A549 treated with AZD9567 at 1 μM for 4 hours (cell line): ENCODE measurements around the gene EIF3I. TPM values are rescaled to one million over a fixed set of nuclear protein-coding genes. Genes with fewer than 3 reads are reported as not detected.

ENCODE experiments used
- total RNA-seq: library from RNA; stranded (reverse); fragments of 200-300 nt; extraction: Qiagen RNA extraction; gene quantifications from 5 replicates; pipeline ENCODE4 v1.2.3, GENCODE V29; 2022; ENCODE audit not compliant: insufficient read depth

The EIF3I gene
- 248 to 291 TPM (median 268 TPM) in 5 replicates for total RNA-seq

DNA sequence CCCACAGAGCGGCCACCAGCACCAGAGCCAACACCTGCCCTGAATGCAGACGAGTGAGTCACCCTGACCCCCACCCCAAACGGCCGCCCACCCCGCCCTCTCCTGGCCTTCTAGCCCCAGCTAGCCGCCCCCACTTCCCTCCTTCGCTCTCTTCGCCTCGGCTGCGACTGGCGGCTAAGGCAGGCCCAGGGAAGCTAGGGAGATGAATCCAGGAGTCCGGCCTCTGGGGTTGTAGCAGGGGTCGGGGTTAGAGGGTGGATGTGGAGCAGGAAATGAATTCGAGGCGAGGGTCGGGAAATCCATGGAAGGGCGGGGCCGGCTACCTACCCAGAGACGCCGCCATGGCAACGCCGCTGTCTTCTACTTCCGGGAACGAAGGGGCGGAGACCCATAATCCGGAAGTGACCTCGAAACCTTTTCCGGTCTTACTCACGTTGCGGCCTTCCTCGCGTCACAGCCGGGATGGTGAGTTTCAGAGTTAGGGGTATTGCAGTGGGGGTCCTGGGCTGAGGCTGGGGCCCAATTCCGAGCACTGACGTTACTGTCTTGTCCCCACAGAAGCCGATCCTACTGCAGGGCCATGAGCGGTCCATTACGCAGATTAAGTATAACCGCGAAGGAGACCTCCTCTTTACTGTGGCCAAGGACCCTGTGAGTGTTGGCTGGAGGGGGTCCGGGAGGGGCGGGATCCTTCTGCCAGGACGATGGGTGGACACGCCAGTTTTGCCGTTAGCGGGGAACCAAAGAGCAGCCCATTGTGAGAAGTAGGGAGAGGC lies at the start of gene EIF3I, which contains the start of gene TMEM234:
Gene EIF3I, plus strand, starts transcription at position 428 of the 776 bp plus-strand sequence. Its CDS starts 35 bp downstream, at position 463.
Gene TMEM234, minus strand, starts transcription at position 374 of the 776 bp plus-strand sequence. Its CDS starts 31 bp downstream, at position 343.

GRCh38 chr1:32179443-32180185 lies 42.6 kb upstream of the EIF3I start, which contains the start of gene TXLNA:
Gene TXLNA (plus strand): TSS chr1:32179675. CDS start chr1:32180346, 671 bp downstream.

GRCh38 chr1:32200226-32201010 lies 21.8 kb upstream of the EIF3I start, which contains the start of gene CCDC28B:
Gene CCDC28B (plus strand): TSS chr1:32200595. CDS start chr1:32201936, 1,341 bp downstream.

DNA sequence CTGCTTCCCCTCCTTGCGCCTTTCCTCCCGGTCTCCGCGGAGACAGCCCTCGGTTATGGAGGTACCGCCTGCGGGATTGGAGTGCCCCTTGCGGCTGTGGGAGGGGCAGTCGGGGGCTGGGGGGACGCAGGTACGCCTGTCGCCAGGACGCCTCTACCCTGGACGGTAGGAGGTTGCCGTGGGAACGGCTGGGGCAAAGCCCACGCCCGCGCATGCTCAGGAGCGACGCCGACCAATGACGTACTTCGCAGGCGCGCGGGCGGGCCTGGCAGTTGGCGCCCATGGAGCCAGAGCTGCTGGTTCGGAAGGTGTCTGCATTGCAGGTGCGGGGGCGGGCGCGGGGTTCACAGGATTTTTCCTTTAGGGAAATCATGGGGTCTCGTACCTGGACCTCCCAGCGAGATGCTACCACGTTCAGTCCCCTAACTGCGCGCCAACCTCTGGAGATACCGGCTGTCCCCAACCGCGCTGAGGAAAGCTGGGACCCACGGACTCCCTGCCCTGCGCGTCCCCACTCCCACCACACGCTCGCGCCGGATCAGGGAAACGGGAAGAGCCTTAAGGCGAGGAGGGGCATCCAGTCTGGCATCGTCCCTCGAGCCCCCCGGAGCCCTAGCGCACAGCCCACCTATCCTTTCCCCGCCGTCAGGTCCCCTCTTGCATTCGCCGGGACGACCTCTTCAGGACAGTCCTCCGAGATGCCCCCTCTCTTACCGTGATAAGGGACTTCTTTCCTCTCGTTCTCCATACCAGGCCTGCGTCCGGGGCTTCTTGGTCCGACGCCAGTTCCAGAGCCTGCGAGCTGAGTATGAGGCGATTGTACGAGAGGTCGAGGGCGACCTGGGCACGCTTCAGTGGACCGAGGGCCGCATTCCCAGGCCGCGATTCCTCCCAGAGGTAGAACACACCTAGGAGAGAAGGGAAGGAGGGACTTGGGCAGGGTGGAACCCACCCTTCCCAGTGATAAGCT lies 16.5 kb upstream of the EIF3I start, which contains the start of gene IQCC:
Gene IQCC, plus strand, starts transcription at position 271 of the 970 bp plus-strand sequence. Its CDS starts 11 bp downstream, at position 282.

GRCh38 chr1:32208891-32209328 lies 13.3 kb upstream of the EIF3I start, which contains the start of gene DCDC2B:
Gene DCDC2B (plus strand): TSS chr1:32209089. CDS start chr1:32209094, 5 bp downstream.

GRCh38 chr1:32246888-32247273 lies 24.7 kb downstream of the EIF3I start, which contains the start of gene FAM167B:
Gene FAM167B (plus strand): TSS chr1:32247222. CDS start chr1:32247422, 200 bp downstream.

GRCh38 chr1:32250893-32251716 lies 28.9 kb downstream of the EIF3I start, which contains the start of gene LCK:
Gene LCK (plus strand): TSS chr1:32251265. CDS start chr1:32274330, 23,065 bp downstream.

Other genes with a start within 250 kb of the EIF3I start
- gene KHDRBS1, start 208.5 kb upstream of the EIF3I start, total RNA-seq, result 120 to 137 TPM (median 136 TPM) in 5 replicates
- 9.9 to 13.9 TPM (median 12.3 TPM) in 5 replicates for gene TMEM39B, start 149.5 kb upstream of the EIF3I start, total RNA-seq
- gene KPNA6, start 114.4 kb upstream of the EIF3I start, total RNA-seq, result 13.0 to 22.9 TPM (median 13.6 TPM) in 5 replicates
- 25.4 to 36.0 TPM (median 26.3 TPM) in 5 replicates for gene TXLNA, start 42.7 kb upstream of the EIF3I start, total RNA-seq
- 1.6 to 2.6 TPM (median 2.1 TPM) in 4 of 5 replicates, not detected in the other for gene CCDC28B, start 21.8 kb upstream of the EIF3I start, total RNA-seq
- 1.00 to 2.5 TPM (median 1.7 TPM) in 5 replicates for gene IQCC, start 16.7 kb upstream of the EIF3I start, total RNA-seq
- not detected in 5 replicates for gene DCDC2B, start 13.3 kb upstream of the EIF3I start, total RNA-seq
- 7.2 to 8.6 TPM (median 8.1 TPM) in 5 replicates for gene TMEM234, start 54 bp upstream of the EIF3I start, total RNA-seq
- gene FAM167B, start 24.8 kb downstream of the EIF3I start, total RNA-seq, result 0.44 to 0.79 TPM (median 0.57 TPM) in 4 of 5 replicates, not detected in the other
- 0.03 to 0.08 TPM (median 0.06 TPM) in 3 of 5 replicates, not detected in the others for gene LCK, start 28.9 kb downstream of the EIF3I start, total RNA-seq
- 52.7 to 56.4 TPM (median 54.8 TPM) in 5 replicates for gene HDAC1, start 69.7 kb downstream of the EIF3I start, total RNA-seq
- 59.8 to 69.6 TPM (median 68.4 TPM) in 5 replicates for gene MARCKSL1, start 113.8 kb downstream of the EIF3I start, total RNA-seq
- gene FAM229A, start 140.1 kb downstream of the EIF3I start, total RNA-seq, result 0.71 to 5.3 TPM (median 4.9 TPM) in 5 replicates
- gene TSSK3, start 140.1 kb downstream of the EIF3I start, total RNA-seq, result 0.14 TPM in 1 of 5 replicates, not detected in the others
- 17.1 to 22.1 TPM (median 20.4 TPM) in 5 replicates for gene BSDC1, start 172.0 kb downstream of the EIF3I start, total RNA-seq
- gene ZBTB8B, start 242.7 kb downstream of the EIF3I start, total RNA-seq, result 0.01 TPM in 1 of 5 replicates, not detected in the others